Trophoblast cell (in vitro differentiated cells and primary cell): ENCODE results near the gene NETO1.

Experiments used
- DNase-seq, 2 donors: peaks; one replicate each; pipeline ENCODE4 v3.0.0-alpha.2; 2016
- H2AFZ ChIP-seq: 2 replicates; pipeline ENCODE4 v1.6.1; 2013; ENCODE audit warnings: low read length, moderate library complexity, mild to moderate bottlenecking; ENCODE audit not compliant: insufficient read depth, poor library complexity
- H2AK5ac ChIP-seq: 2 replicates; pipeline ENCODE4 v1.6.1; 2013; ENCODE audit warnings: mild to moderate bottlenecking, low read length
- H2BK120ac ChIP-seq: 2 replicates; pipeline ENCODE4 v1.6.1; 2013; ENCODE audit warnings: low read length, mild to moderate bottlenecking, moderate library complexity; ENCODE audit not compliant: insufficient read depth, poor library complexity
- H2BK12ac ChIP-seq: 2 replicates; pipeline ENCODE4 v1.6.1; 2013; ENCODE audit warnings: mild to moderate bottlenecking, low read length, moderate library complexity
- H2BK5ac ChIP-seq: 2 replicates; pipeline ENCODE4 v1.6.1; 2013; ENCODE audit warnings: low read length, low read depth, moderate library complexity, mild to moderate bottlenecking; ENCODE audit not compliant: poor library complexity
- H3K14ac ChIP-seq: 2 replicates; pipeline ENCODE4 v1.6.1; 2013; ENCODE audit warnings: mild to moderate bottlenecking, low read length
- H3K18ac ChIP-seq: 2 replicates; pipeline ENCODE4 v1.6.1; 2013; ENCODE audit warnings: mild to moderate bottlenecking, low read length
- H3K23ac ChIP-seq: 2 replicates; pipeline ENCODE4 v1.6.1; 2013; ENCODE audit warnings: low read length
- H3K27ac ChIP-seq: 2 replicates; pipeline ENCODE4 v1.5.1; 2013; ENCODE audit warnings: low read depth, mild to moderate bottlenecking, inconsistent platforms, low read length, moderate library complexity
- H3K27me3 ChIP-seq: 2 replicates; pipeline ENCODE4 v1.6.1; 2013; ENCODE audit warnings: inconsistent platforms, mild to moderate bottlenecking, low read length, moderate library complexity; ENCODE audit not compliant: insufficient read depth
- H3K36me3 ChIP-seq, 2 experiments: 1 replicate in 1 of 2; 2 replicates in 1 of 2; pipeline ENCODE4 v1.6.1; 2013; ENCODE audit warnings: low read length in 2 of 2, mild to moderate bottlenecking in 2 of 2, moderate library complexity in 1 of 2; ENCODE audit not compliant: insufficient read depth in 2 of 2, control insufficient read depth in 1 of 2
- H3K4ac ChIP-seq: 2 replicates; pipeline ENCODE4 v1.6.1; 2013; ENCODE audit warnings: low read depth, mild to moderate bottlenecking, low read length, moderate library complexity
- H3K4me1 ChIP-seq, 2 experiments: 1 replicate in 1 of 2; 2 replicates in 1 of 2; pipeline ENCODE4 v1.6.1; 2013; ENCODE audit warnings: low read length in 2 of 2, mild to moderate bottlenecking in 2 of 2, moderate library complexity in 1 of 2; ENCODE audit not compliant: insufficient read depth in 2 of 2, control insufficient read depth in 1 of 2
- H3K4me2 ChIP-seq: 2 replicates; pipeline ENCODE4 v1.6.1; 2013; ENCODE audit warnings: inconsistent platforms, mild to moderate bottlenecking, low read length, moderate library complexity
- H3K4me3 ChIP-seq: 2 replicates; pipeline ENCODE4 v1.5.1; 2013; ENCODE audit warnings: mild to moderate bottlenecking, low read depth, low read length, inconsistent platforms
- H3K79me1 ChIP-seq: one replicate; pipeline ENCODE4 v1.6.1; 2013; ENCODE audit warnings: low read length
- H3K79me2 ChIP-seq: 2 replicates; pipeline ENCODE4 v1.6.1; 2013; ENCODE audit warnings: low read length, mild to moderate bottlenecking; ENCODE audit not compliant: control insufficient read depth, insufficient read depth, poor library complexity
- H3K9ac ChIP-seq: 2 replicates; pipeline ENCODE4 v1.6.1; 2013; ENCODE audit warnings: mild to moderate bottlenecking, low read length
- H3K9me3 ChIP-seq: 2 replicates; pipeline ENCODE4 v1.6.1; 2013; ENCODE audit warnings: low read depth, mild to moderate bottlenecking, control low read depth, inconsistent platforms, low read length; ENCODE audit not compliant: insufficient read depth
- H4K12ac ChIP-seq: 2 replicates; pipeline ENCODE4 v1.6.1; 2013; ENCODE audit warnings: low read depth, mild to moderate bottlenecking, low read length, moderate library complexity
- H4K8ac ChIP-seq: 2 replicates; pipeline ENCODE4 v1.6.1; 2013; ENCODE audit warnings: low read depth, mild to moderate bottlenecking, low read length, moderate library complexity
- H4K91ac ChIP-seq: one replicate; pipeline ENCODE4 v1.6.1; 2013; ENCODE audit warnings: low read depth, mild to moderate bottlenecking, low read length, moderate library complexity
- WGBS: extraction: QIAGEN DNeasy Blood & Tissue Kit; methylation state at CpG from one replicate; pipeline ENCODE4 v1.1.7; 2013; ENCODE audit warnings: missing lambda C conversion rate; ENCODE audit not compliant: insufficient read length, insufficient coverage; ENCODE audit errors: extremely low coverage; 5-methylcytosine and 5-hydroxymethylcytosine counted together

Gene NETO1

DNA sequence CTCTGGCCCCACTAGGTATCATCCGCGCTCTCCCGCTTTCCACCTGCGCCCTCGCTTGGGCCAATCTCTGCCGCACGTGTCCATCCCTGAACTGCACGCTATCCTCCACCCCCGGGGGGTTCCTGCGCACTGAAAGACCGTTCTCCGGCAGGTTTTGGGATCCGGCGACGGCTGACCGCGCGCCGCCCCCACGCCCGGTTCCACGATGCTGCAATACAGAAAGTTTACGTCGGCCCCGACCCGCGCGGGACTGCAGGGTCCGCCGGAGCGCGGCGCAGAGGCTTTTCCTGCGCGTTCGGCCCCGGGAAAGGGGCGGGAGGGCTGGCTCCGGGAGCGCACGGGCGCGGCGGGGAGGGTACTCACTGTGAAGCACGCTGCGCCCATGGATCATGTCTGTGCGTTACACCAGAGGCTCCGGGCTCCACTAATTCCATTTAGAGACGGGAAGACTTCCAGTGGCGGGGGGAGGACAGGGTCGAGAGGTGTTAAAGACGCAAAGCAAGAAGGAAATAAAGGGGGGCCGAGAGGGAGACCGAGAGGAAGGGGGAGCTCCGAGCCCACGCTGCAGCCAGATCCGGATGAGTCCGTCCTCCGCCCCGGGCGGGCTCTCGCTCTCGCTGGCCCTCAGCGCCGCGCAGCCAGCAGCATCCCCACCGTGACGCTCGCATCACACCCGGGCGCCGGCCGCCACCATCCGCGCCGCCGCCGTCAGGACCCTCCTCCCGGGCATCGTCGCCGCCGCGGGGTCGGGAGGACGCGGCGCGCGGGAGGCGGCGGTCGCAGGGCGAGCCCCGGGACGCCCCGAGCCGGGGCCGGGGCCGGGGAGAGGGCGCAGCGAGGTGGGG, 664 bp downstream of the NETO1 start:
- H3K4me1 ChIP-seq, result peaks cover 16 to 22% of the 10 kb centered on the region in 2 experiments
- peak overlapping the region; percentile 67 for H3K4me3 ChIP-seq
- no peak overlapping the region for H2AFZ ChIP-seq
- no peaks in the 10 kb centered on the region for H3K36me3 ChIP-seq
- no peak overlapping the region for H2BK120ac ChIP-seq
- no CpG with 5 or more reads among the region's 102 CpGs for WGBS
- H4K91ac ChIP-seq, result no peak overlapping the region
- H3K79me2 ChIP-seq, result no peaks in the 10 kb centered on the region
- H3K4ac ChIP-seq, result no peak overlapping the region
- H2BK12ac ChIP-seq, result no peak overlapping the region
- H4K12ac ChIP-seq, result no peak overlapping the region
- H2BK5ac ChIP-seq, result no peak overlapping the region
- no peak overlapping the region for H3K23ac ChIP-seq
- no peak overlapping the region for H2AK5ac ChIP-seq
- H4K8ac ChIP-seq, result no peak overlapping the region
- H3K27me3 ChIP-seq, result peaks cover 43% of the 10 kb centered on the region
- peak overlapping the region; percentile 93 for H3K4me2 ChIP-seq
- H3K18ac ChIP-seq, result no peak overlapping the region
- H3K14ac ChIP-seq, result no peak overlapping the region
- no peak for DNase-seq
- H3K27ac ChIP-seq, result no peak overlapping the region
- H3K79me1 ChIP-seq, result no peaks in the 10 kb centered on the region
- no peak overlapping the region for H3K9ac ChIP-seq
- H3K9me3 ChIP-seq, result peaks cover 2% of the 10 kb centered on the region

GRCh38 chr18:72866442-72866900, 1.3 kb downstream of the NETO1 start:
- WGBS, result no CpG with 5 or more reads among the region's 18 CpGs
- no peaks in the 10 kb centered on the region for H3K79me1 ChIP-seq
- no peak overlapping the region for H2AK5ac ChIP-seq
- H2BK120ac ChIP-seq, result no peak overlapping the region
- H3K23ac ChIP-seq, result no peak overlapping the region
- peaks cover 2% of the 10 kb centered on the region for H3K9me3 ChIP-seq
- H3K4me2 ChIP-seq, result peak overlapping the region; percentile 93
- H3K14ac ChIP-seq, result no peak overlapping the region
- no peak overlapping the region for H4K8ac ChIP-seq
- no peak overlapping the region for H3K4ac ChIP-seq
- no peak for DNase-seq
- H3K9ac ChIP-seq, result no peak overlapping the region
- H4K91ac ChIP-seq, result no peak overlapping the region
- H3K27ac ChIP-seq, result no peak overlapping the region
- no peak overlapping the region for H2BK12ac ChIP-seq
- peaks cover 16 to 22% of the 10 kb centered on the region in 2 experiments for H3K4me1 ChIP-seq
- no peaks in the 10 kb centered on the region for H3K36me3 ChIP-seq
- no peak overlapping the region for H4K12ac ChIP-seq
- peaks cover 43% of the 10 kb centered on the region for H3K27me3 ChIP-seq
- no peak overlapping the region for H2AFZ ChIP-seq
- no peak overlapping the region for H2BK5ac ChIP-seq
- H3K79me2 ChIP-seq, result no peaks in the 10 kb centered on the region
- no peak overlapping the region for H3K4me3 ChIP-seq
- no peak overlapping the region for H3K18ac ChIP-seq

- Histone ChIP-seq H3K14ac (no peak overlapping the region), H2BK5ac (no peak overlapping the region), H2BK12ac (no peak overlapping the region), H2AFZ (no peak overlapping the region), H3K27ac (no peak overlapping the region), H3K9ac (no peak overlapping the region), H2AK5ac (no peak overlapping the region), H3K23ac (no peak overlapping the region), H3K4me2 (no peak overlapping the region), H3K36me3 (no peaks in the 10 kb centered on the region), H3K4me1 (peaks cover 11 to 15% of the 10 kb centered on the region in 2 experiments), H3K4me3 (no peak overlapping the region), H3K4ac (no peak overlapping the region), H3K9me3 (no peaks in the 10 kb centered on the region), H3K27me3 (peaks cover 26% of the 10 kb centered on the region), H3K79me2 (no peaks in the 10 kb centered on the region), H2BK120ac (no peak overlapping the region), H4K12ac (no peak overlapping the region), H4K8ac (no peak overlapping the region), H3K79me1 (no peaks in the 10 kb centered on the region), H3K18ac (no peak overlapping the region), H4K91ac (no peak overlapping the region)
- DNase-seq, result no peak
- no CpG with 5 or more reads among the region's 9 CpGs for WGBS
These were observed 4.0 kb downstream of the NETO1 start for GRCh38 chr18:72863754-72864153.

- no peaks in the 10 kb centered on the region for H3K79me2 ChIP-seq
- no peak overlapping the region for H4K91ac ChIP-seq
- H3K14ac ChIP-seq, result no peak overlapping the region
- H2AFZ ChIP-seq, result no peak overlapping the region
- no peak overlapping the region for H3K9ac ChIP-seq
- no peak overlapping the region for H3K18ac ChIP-seq
- H2BK12ac ChIP-seq, result no peak overlapping the region
- no peak overlapping the region for H3K23ac ChIP-seq
- H3K4me3 ChIP-seq, result no peak overlapping the region
- no peaks in the 10 kb centered on the region for H3K36me3 ChIP-seq
- H3K27me3 ChIP-seq, result no peaks in the 10 kb centered on the region
- no peak overlapping the region for H3K4me2 ChIP-seq
- no peak overlapping the region for H3K4ac ChIP-seq
- H3K9me3 ChIP-seq, result no peaks in the 10 kb centered on the region
- no peak overlapping the region for H2AK5ac ChIP-seq
- no peak overlapping the region for H3K27ac ChIP-seq
- no peak overlapping the region for H4K12ac ChIP-seq
- no peak overlapping the region for H2BK120ac ChIP-seq
- H2BK5ac ChIP-seq, result no peak overlapping the region
- H4K8ac ChIP-seq, result no peak overlapping the region
- H3K4me1 ChIP-seq, result no peaks in the 10 kb centered on the region
- H3K79me1 ChIP-seq, result no peaks in the 10 kb centered on the region
- DNase-seq, result no peak
- WGBS, result no CpG with 5 or more reads among the region's 4 CpGs
These were observed 8.7 kb downstream of the NETO1 start for GRCh38 chr18:72859088-72859487.
